ENCODE results near the gene TBCC. TPM values are rescaled to one million over a fixed set of nuclear protein-coding genes. Genes with fewer than 3 reads are reported as not detected.

Gene TBCC
- total and polyA plus RNA-seq, 7 experiments from 2014 or later = 39.6 to 119 (median 73.5) TPM

DNA sequence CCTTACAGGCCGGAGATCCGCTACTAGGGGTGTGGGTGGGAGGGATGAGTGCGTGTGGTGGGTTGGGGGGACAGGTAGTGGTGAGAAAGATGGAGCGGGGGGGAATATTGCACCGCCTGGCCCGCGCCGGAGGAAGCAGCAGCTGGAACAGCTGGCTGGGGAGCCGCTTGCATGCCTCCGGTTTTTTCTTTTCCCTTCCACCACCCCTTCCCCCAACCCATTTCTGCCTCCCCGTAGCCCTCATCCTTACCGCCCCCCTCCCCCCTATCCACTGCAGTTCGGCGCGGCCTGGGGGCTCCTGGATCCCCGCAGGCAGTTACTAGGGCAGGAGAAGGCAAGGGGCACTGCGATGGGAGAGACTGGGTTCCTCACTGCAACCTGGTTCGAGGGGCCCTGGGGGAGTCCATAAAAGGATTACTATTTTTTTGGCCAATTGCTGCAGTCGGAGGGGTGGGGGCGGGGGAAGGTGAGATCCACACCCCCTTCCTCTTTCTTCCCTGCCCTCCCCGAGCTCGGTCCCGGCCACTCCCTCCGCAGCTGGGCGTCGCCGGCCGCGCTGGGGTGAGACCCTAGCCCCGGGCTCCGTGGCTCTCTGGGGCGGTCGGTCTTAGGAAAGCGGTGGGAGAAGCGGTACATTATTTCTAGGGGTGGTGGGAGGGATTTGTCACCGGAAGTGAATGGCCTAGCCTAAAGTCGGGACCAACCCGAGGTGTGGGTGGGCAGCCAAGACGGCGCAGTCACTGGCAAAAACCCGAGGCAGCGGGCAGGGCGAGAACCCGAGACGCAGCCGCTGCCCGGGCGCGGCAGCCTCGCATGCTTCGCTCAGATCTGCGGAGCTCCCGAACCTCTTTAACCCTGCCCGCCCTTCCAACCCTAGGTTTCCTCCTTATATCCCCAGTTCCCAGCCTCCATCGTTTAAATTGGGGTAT, 824 bp upstream of the TBCC start:
- Histone ChIP-seq H3K27ac (ENCODE audit: low read depth, low read length) (peak overlapping the region; percentile 88), H3K9me3 (ENCODE audit: control insufficient read depth in 2 of 3, low read length in 3 of 3) (peaks cover 0 to 19% (median 0%) of the 10 kb centered on the region in 3 experiments), H3K36me3 (ENCODE audit: control insufficient read depth in 2 of 3, insufficient read depth in 3 of 3, low read length in 3 of 3) (peaks cover 0 to 4% (median 0%) of the 10 kb centered on the region in 3 experiments), H3K27me3 (ENCODE audit: control insufficient read depth in 2 of 2, insufficient read depth in 2 of 2, low read length in 2 of 2) (no peaks in the 10 kb centered on the region), H3K4me1 (ENCODE audit: control insufficient read depth in 2 of 2, insufficient read depth in 2 of 2, low read length in 2 of 2) (peaks cover 19 to 29% of the 10 kb centered on the region in 2 donors), H3K4me3 (ENCODE audit: low read length) (peak overlapping the region; percentile 58)
- Mint-ChIP-seq H3K9me3 (peaks cover 0 to 42% (median 15%) of the 10 kb centered on the region in 11 donors), H3K27me3 (no peaks in the 10 kb centered on the region), H3K36me3 (peaks cover 4 to 18% (median 11%) of the 10 kb centered on the region in 5 donors), H3K4me3 (peak overlapping the region; percentile 91 to 100 (median 99)), H3K27ac (peak overlapping the region; percentile 97 to 100 (median 100)), H3K4me1 (peaks cover 14 to 44% (median 31%) of the 10 kb centered on the region in 7 donors)
- ChIA-PET POLR2A (interaction anchor here (0.6 to 42.6 kb wide), 43 partner anchors 9 to 701 kb away, joined by 3 to 1628 read pairs (median 4); partner anchors contain the start of genes BICRAL, CNPY3, KLHDC3 and MEA1), CTCF (interaction anchor here (0.7 to 5.0 kb wide), 5 partner anchors 20 to 85 kb away, joined by 3 to 34 read pairs (median 6); partner anchors contain the start of gene BICRAL)
- intact Hi-C loops (cut with micrococcal nuclease) = loop anchor here (1.0 to 10.0 kb wide), 25 partner anchors 20 to 1674 kb away; partner anchors contain the start of genes BICRAL (in 2 of the 2), CNPY3 (in 2 of the 2), NFYA (in 2 of the 2) and OARD1 (in 2 of the 2)
- DNase-seq (peak; percentile 60 to 86 (median 76)), ATAC-seq (peak; percentile 50)

DNA sequence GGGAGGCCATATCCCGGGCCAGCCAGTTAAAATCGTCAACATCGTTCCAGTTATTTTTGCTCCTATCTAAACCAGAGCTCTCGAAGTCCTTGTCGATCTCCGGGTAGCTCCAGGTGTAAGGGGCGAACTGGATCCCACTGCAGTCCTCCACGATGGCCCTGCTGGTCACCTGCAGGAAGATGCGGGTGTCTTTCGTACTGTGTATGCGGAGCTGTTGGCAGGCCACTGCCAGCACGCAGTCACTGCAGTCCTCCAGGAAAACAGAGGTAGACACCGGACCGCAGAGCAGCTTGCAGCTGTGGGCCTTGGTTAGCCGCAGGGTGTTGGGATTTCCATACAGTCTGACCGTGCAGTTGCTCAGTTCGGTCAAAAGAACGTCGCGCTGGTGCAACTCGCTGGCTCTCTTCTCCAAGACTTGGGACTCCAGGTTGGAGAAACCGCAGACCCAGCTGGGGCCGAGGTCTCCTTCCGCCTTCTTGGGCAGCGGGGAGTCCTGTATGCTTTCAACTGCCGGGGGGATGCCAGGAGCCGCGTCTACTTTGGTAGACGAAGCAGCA, 742 bp downstream of the TBCC start:
- peak in 4 of 9 donors; percentile 10 to 51 (median 18) for DNase-seq
- H3K9me3 Mint-ChIP-seq = peaks cover 0 to 52% (median 15%) of the 10 kb centered on the region in 11 donors
- no peak for ATAC-seq
- intact Hi-C loops (cut with micrococcal nuclease) = loop anchor here (5.0 to 10.0 kb wide), 6 partner anchors 180 to 1673 kb away; partner anchors contain the start of genes NFYA (in 2 of the 2), OARD1 (in 2 of the 2), BYSL (in 1 of the 2) and MED20 (in 1 of the 2)
- H3K36me3 ChIP-seq (ENCODE audit: control insufficient read depth in 2 of 3, insufficient read depth in 3 of 3, low read length in 3 of 3) = peaks cover 0 to 4% (median 0%) of the 10 kb centered on the region in 3 experiments
- peak overlapping the region; percentile 85 for H3K27ac ChIP-seq (ENCODE audit: low read depth, low read length)
- H3K27ac Mint-ChIP-seq = peak overlapping the region in 8 of 9 donors; percentile 99 to 100 (median 100)
- POLR2A ChIA-PET = interaction anchor here (0.6 to 42.6 kb wide), 30 partner anchors 8 to 750 kb away, joined by 3 to 1628 read pairs (median 5); partner anchors contain the start of genes BICRAL, KLHDC3, MEA1 and MRPL2
- H3K27me3 ChIP-seq (ENCODE audit: control insufficient read depth in 2 of 2, insufficient read depth in 2 of 2, low read length in 2 of 2) = no peaks in the 10 kb centered on the region
- H3K4me3 Mint-ChIP-seq = peak overlapping the region; percentile 91 to 100 (median 99)
- CTCF ChIA-PET = interaction anchor here (0.6 to 5.0 kb wide), 5 partner anchors 19 to 133 kb away, joined by 3 to 34 read pairs (median 6); no protein-coding TSS in a partner anchor
- H3K4me1 ChIP-seq (ENCODE audit: control insufficient read depth in 2 of 2, insufficient read depth in 2 of 2, low read length in 2 of 2) = peaks cover 19 to 29% of the 10 kb centered on the region in 2 donors
- H3K4me3 ChIP-seq (ENCODE audit: low read length) = peak overlapping the region; percentile 95
- H3K4me1 Mint-ChIP-seq = peaks cover 12 to 39% (median 27%) of the 10 kb centered on the region in 7 donors
- peaks cover 0 to 19% (median 0%) of the 10 kb centered on the region in 3 experiments for H3K9me3 ChIP-seq (ENCODE audit: control insufficient read depth in 2 of 3, low read length in 3 of 3)
- peaks cover 4 to 18% (median 11%) of the 10 kb centered on the region in 5 donors for H3K36me3 Mint-ChIP-seq
- no peaks in the 10 kb centered on the region for H3K27me3 Mint-ChIP-seq

DNA sequence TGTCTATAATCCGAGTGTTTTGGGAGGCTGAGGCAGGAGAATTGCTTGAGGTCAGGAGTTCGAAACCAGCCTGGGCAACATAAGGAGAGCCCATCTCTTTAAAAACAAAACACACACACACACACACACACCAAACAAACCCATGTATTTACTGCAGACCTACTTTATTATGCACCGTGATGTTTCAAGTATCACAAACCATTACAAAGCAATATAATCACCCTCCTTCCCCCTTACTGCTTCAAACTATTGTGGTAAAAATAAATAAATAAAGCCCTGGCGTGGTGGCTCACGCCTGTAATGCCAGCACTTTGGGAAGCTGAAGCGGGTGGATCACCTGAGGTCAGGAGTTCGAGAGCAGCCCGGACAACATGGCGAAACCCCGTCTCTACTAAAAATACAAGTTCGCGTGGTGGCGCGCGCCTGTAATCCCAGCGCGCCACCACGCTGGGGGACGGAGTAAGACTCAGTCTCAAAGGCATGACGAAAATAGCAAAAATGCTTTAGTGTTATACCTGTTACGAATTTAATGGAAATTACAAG, 1.5 kb downstream of the TBCC start:
- DNase-seq (no peak), ATAC-seq (no peak)
- peaks cover 19 to 29% of the 10 kb centered on the region in 2 donors for H3K4me1 ChIP-seq (ENCODE audit: control insufficient read depth in 2 of 2, insufficient read depth in 2 of 2, low read length in 2 of 2)
- H3K36me3 ChIP-seq (ENCODE audit: control insufficient read depth in 2 of 3, insufficient read depth in 3 of 3, low read length in 3 of 3) = peaks cover 0 to 4% (median 0%) of the 10 kb centered on the region in 3 experiments
- H3K4me3 Mint-ChIP-seq = peak overlapping the region; percentile 91 to 100 (median 99)
- no peaks in the 10 kb centered on the region for H3K27me3 ChIP-seq (ENCODE audit: control insufficient read depth in 2 of 2, insufficient read depth in 2 of 2, low read length in 2 of 2)
- peaks cover 4 to 18% (median 11%) of the 10 kb centered on the region in 5 donors for H3K36me3 Mint-ChIP-seq
- peaks cover 0 to 19% (median 0%) of the 10 kb centered on the region in 3 experiments for H3K9me3 ChIP-seq (ENCODE audit: control insufficient read depth in 2 of 3, low read length in 3 of 3)
- intact Hi-C loops (cut with micrococcal nuclease) = loop anchor here (10.0 kb wide), 3 partner anchors 180 to 1670 kb away; partner anchors contain the start of genes BYSL (in 1 of the 2), MED20 (in 1 of the 2), NFYA (in 1 of the 2) and OARD1 (in 1 of the 2)
- ChIA-PET POLR2A (interaction anchor here (1.8 to 42.6 kb wide), 11 partner anchors 10 to 240 kb away, joined by 5 to 1628 read pairs (median 23); partner anchors contain the start of genes BICRAL, PPP2R5D and RPL7L1), CTCF (interaction anchor here (0.6 to 3.0 kb wide), 2 partner anchors 18 to 134 kb away, joined by 3 to 11 read pairs; no protein-coding TSS in a partner anchor)
- H3K27ac Mint-ChIP-seq = peak overlapping the region in 8 of 9 donors; percentile 6 to 100 (median 61)
- peak overlapping the region; percentile 85 for H3K27ac ChIP-seq (ENCODE audit: low read depth, low read length)
- H3K9me3 Mint-ChIP-seq = peaks cover 0 to 52% (median 15%) of the 10 kb centered on the region in 11 donors
- peak overlapping the region; percentile 95 for H3K4me3 ChIP-seq (ENCODE audit: low read length)
- peaks cover 0 to 2% (median 0%) of the 10 kb centered on the region in 5 donors for H3K27me3 Mint-ChIP-seq
- peaks cover 12 to 39% (median 27%) of the 10 kb centered on the region in 7 donors for H3K4me1 Mint-ChIP-seq

DNA sequence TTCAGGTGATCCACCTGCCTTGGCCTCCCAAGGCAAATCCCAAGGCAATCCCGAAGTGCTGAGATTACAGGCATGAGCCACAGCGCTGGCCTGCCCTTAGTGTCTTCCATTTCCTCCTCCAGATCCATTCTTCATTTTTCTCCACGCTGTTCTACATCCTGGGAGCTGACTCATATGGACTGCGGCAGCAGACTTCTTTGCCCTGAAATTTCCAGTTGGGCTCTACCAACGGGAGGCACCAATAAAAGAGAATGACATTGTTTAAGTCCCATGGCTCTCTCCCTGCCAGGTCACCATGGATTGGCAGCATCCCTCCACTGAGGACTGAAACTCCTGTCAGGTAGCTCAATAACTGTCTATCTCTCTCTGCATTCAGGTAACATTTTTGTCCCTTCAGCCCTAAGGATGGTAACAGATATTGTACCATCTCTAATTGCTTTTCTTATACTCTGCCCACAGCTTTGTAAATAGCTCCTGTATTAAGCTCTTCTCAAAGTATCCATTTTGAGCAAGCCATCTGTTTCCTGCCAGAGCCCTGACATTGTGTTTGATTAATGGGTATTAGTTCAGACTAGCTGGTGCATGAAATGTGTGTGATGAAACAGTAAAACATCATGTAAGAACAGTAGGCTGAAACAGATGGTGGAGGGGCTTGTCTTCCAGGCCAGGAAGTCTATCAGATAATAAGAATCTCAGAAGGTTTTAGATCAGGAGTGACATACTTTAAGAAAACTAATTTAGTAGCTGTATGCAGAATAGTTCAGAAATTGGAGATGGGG, 3.6 kb downstream of the TBCC start:
- POLR2A ChIA-PET = interaction anchor here (0.7 to 42.6 kb wide), 8 partner anchors 11 to 870 kb away, joined by 3 to 1628 read pairs (median 6); partner anchors contain the start of genes BICRAL and RPL7L1
- H3K27ac Mint-ChIP-seq = peak overlapping the region in 6 of 9 donors; percentile 0 to 44 (median 26)
- no peaks in the 10 kb centered on the region for H3K27me3 ChIP-seq (ENCODE audit: control insufficient read depth in 2 of 2, insufficient read depth in 2 of 2, low read length in 2 of 2)

DNA sequence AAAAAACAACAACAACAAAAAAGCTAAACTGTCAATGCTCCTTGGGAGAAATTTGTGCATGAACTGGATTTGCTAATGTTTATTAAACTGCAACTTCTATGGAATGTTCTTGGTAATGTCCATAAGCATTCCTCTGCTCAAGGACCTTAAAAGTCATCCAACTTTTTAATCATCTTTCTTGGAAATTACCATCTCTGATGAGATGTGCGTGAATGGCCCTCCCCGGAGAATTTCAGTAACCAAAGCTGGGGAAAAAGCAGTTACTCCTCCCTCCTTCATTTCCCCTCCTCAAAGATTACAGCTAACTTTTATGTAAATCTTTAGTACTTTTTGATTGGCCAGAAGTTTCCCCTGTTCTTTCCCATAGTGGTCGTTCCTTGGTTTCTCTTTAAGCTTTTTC, 5.2 kb downstream of the TBCC start:
- Histone ChIP-seq H3K4me1 (ENCODE audit: control insufficient read depth in 2 of 2, insufficient read depth in 2 of 2, low read length in 2 of 2) (peaks cover 9% of the 10 kb centered on the region in 2 donors), H3K27me3 (ENCODE audit: control insufficient read depth in 2 of 2, insufficient read depth in 2 of 2, low read length in 2 of 2) (no peaks in the 10 kb centered on the region), H3K36me3 (ENCODE audit: control insufficient read depth in 2 of 3, insufficient read depth in 3 of 3, low read length in 3 of 3) (peaks cover 0 to 3% (median 0%) of the 10 kb centered on the region in 3 experiments), H3K27ac (ENCODE audit: low read depth, low read length) (no peak overlapping the region), H3K9me3 (ENCODE audit: control insufficient read depth in 2 of 3, low read length in 3 of 3) (peaks cover 0 to 19% (median 0%) of the 10 kb centered on the region in 3 experiments), H3K4me3 (ENCODE audit: low read length) (no peak overlapping the region)
- no peak for ATAC-seq
- Mint-ChIP-seq H3K27me3 (peaks cover 0 to 12% (median 0%) of the 10 kb centered on the region in 5 donors), H3K4me1 (peaks cover 1 to 14% (median 9%) of the 10 kb centered on the region in 7 donors), H3K4me3 (no peak overlapping the region), H3K36me3 (peaks cover 1 to 15% (median 5%) of the 10 kb centered on the region in 5 donors), H3K9me3 (peaks cover 0 to 47% (median 11%) of the 10 kb centered on the region in 11 donors), H3K27ac (no peak overlapping the region)
- intact Hi-C loops (cut with micrococcal nuclease) = loop anchor here (10.0 kb wide), 3 partner anchors 176 to 1666 kb away; partner anchors contain the start of genes BYSL (in 1 of the 2), MED20 (in 1 of the 2), NFYA (in 1 of the 2) and OARD1 (in 1 of the 2)
- POLR2A ChIA-PET = interaction anchor here (1.0 to 42.6 kb wide), 4 partner anchors 8 to 37 kb away, joined by 3 to 1628 read pairs (median 10); partner anchors contain the start of gene BICRAL
- CTCF ChIA-PET = interaction anchor here (0.6 kb wide), 1 partner anchor 119 kb away, joined by 5 read pairs; no protein-coding TSS in a partner anchor
- no peak for DNase-seq

More for the DNA sequence above, 3.6 kb downstream of the TBCC start:
- peaks cover 4 to 18% (median 7%) of the 10 kb centered on the region in 5 donors for H3K36me3 Mint-ChIP-seq
- peaks cover 0 to 4% (median 0%) of the 10 kb centered on the region in 3 experiments for H3K36me3 ChIP-seq (ENCODE audit: control insufficient read depth in 2 of 3, insufficient read depth in 3 of 3, low read length in 3 of 3)
- H3K4me1 ChIP-seq (ENCODE audit: control insufficient read depth in 2 of 2, insufficient read depth in 2 of 2, low read length in 2 of 2) = peaks cover 9% of the 10 kb centered on the region in 2 donors
- CTCF ChIA-PET = no interaction called here
- ATAC-seq (no peak), DNase-seq (no peak)
- peak overlapping the region in 8 of 10 donors; percentile 2 to 64 (median 20) for H3K4me3 Mint-ChIP-seq
- H3K9me3 Mint-ChIP-seq = peaks cover 0 to 52% (median 15%) of the 10 kb centered on the region in 11 donors
- peaks cover 0 to 19% (median 0%) of the 10 kb centered on the region in 3 experiments for H3K9me3 ChIP-seq (ENCODE audit: control insufficient read depth in 2 of 3, low read length in 3 of 3)
- intact Hi-C loops (cut with micrococcal nuclease) = loop anchor here (10.0 kb wide), 3 partner anchors 178 to 1668 kb away; partner anchors contain the start of genes BYSL (in 1 of the 2), MED20 (in 1 of the 2), NFYA (in 1 of the 2) and OARD1 (in 1 of the 2)
- peaks cover 3 to 20% (median 11%) of the 10 kb centered on the region in 7 donors for H3K4me1 Mint-ChIP-seq
- peaks cover 0 to 11% (median 0%) of the 10 kb centered on the region in 5 donors for H3K27me3 Mint-ChIP-seq
- no peak overlapping the region for H3K4me3 ChIP-seq (ENCODE audit: low read length)
- no peak overlapping the region for H3K27ac ChIP-seq (ENCODE audit: low read depth, low read length)
